OCI-LY1 (cell line): ENCODE data around the gene ERCC1.

Experiments
- H2AFZ ChIP-seq: fragments of 200-600 bp; sonication (generic), shearing (Covaris generic); 2 replicates; pipeline ENCODE4 v1.6.0; 2014; ENCODE audit warnings: antibody characterized with exemption, mild to moderate bottlenecking, low read length
- H3F3A ChIP-seq: fragments of 200-600 bp; sonication (generic), shearing (Covaris generic); 2 replicates; pipeline ENCODE4 v1.6.0; 2014; ENCODE audit warnings: mild to moderate bottlenecking, antibody characterized with exemption, low read length, moderate library complexity; ENCODE audit not compliant: insufficient read depth
- H3K27ac ChIP-seq: fragments of 200-600 bp; sonication (generic); 2 replicates; pipeline ENCODE4 v1.5.1; 2014; ENCODE audit warnings: low read length, mixed run types, mild to moderate bottlenecking, low read depth; ENCODE audit not compliant: poor library complexity, severe bottlenecking
- H3K27me3 ChIP-seq: fragments of 200-600 bp; sonication (generic); 2 replicates; pipeline ENCODE4 v1.6.0; 2014; ENCODE audit warnings: antibody characterized with exemption, mild to moderate bottlenecking, low read length, moderate library complexity; ENCODE audit not compliant: insufficient read depth
- H3K36me3 ChIP-seq: fragments of 200-600 bp; sonication (generic); 2 replicates; pipeline ENCODE4 v1.6.1; 2014; ENCODE audit warnings: mild to moderate bottlenecking, antibody characterized with exemption, low read length, moderate library complexity, mixed read lengths; ENCODE audit not compliant: insufficient read depth
- H3K4me1 ChIP-seq: fragments of 200-600 bp; sonication (generic); 2 replicates; pipeline ENCODE4 v1.5.1; 2014; ENCODE audit warnings: mild to moderate bottlenecking, low read length, moderate library complexity; ENCODE audit not compliant: insufficient read depth, severe bottlenecking
- H3K4me2 ChIP-seq: fragments of 200-600 bp; sonication (generic), shearing (Covaris generic); 2 replicates; pipeline ENCODE4 v1.6.1; 2014; ENCODE audit warnings: low read length
- H3K4me3 ChIP-seq: fragments of 200-600 bp; sonication (generic); 2 replicates; pipeline ENCODE4 v1.5.1; 2014; ENCODE audit warnings: low read length, low read depth, mild to moderate bottlenecking, mixed read lengths; ENCODE audit not compliant: poor library complexity, severe bottlenecking
- H3K79me2 ChIP-seq: fragments of 200-600 bp; shearing (Covaris generic); 2 replicates; pipeline ENCODE4 v1.6.1; 2016; ENCODE audit warnings: mixed run types, low read length, mixed read lengths; ENCODE audit not compliant: insufficient read depth
- H3K9ac ChIP-seq: fragments of 200-600 bp; sonication (generic), shearing (Covaris generic); 2 replicates; pipeline ENCODE4 v1.6.1; 2014; ENCODE audit warnings: mild to moderate bottlenecking, low read length, mixed read lengths
- H3K9me2 ChIP-seq: fragments of 200-600 bp; sonication (generic), shearing (Covaris generic); 2 replicates; pipeline ENCODE4 v1.6.1; 2014; ENCODE audit warnings: low read depth, mild to moderate bottlenecking, low read length, mixed read lengths
- H3K9me3 ChIP-seq: fragments of 200-600 bp; shearing (Covaris generic); 2 replicates; pipeline ENCODE4 v1.6.1; 2014; ENCODE audit warnings: low read length, mixed read lengths
- H4K20me1 ChIP-seq: fragments of 200-600 bp; sonication (generic), shearing (Covaris generic); 2 replicates; pipeline ENCODE4 v1.6.0; 2016; ENCODE audit warnings: mild to moderate bottlenecking, low read length; ENCODE audit not compliant: insufficient read depth
- EZH2 ChIP-seq: fragments of 200-600 bp; sonication (generic), shearing (Covaris generic); IDR thresholded peaks from 2 replicates; pipeline ENCODE4 v1.8.0; 2017; ENCODE audit warnings: borderline replicate concordance, mixed run types, mild to moderate bottlenecking, antibody characterized with exemption, low read length, moderate library complexity, mixed read lengths
- TF ChIP-seq, protein P1 (sequence below): fragments of 200-600 bp; sonication (generic), shearing (Covaris generic); IDR thresholded peaks from 2 replicates; pipeline ENCODE4 v1.5.1; 2017; ENCODE audit warnings: mild to moderate bottlenecking, antibody characterized with exemption, low read length, moderate library complexity, mixed read lengths

The ERCC1 gene

GRCh38 chr19:45368127-45368526 lies 55.6 kb downstream of the ERCC1 start:
- Histone ChIP-seq H3K27ac (no peak overlapping the region), H3K4me1 (peaks cover 20% of the 10 kb centered on the region), H3K79me2 (no peaks in the 10 kb centered on the region), H3K27me3 (no peaks in the 10 kb centered on the region), H3F3A (no peaks in the 10 kb centered on the region), H4K20me1 (no peaks in the 10 kb centered on the region), H3K4me3 (no peak overlapping the region), H3K9me2 (no peaks in the 10 kb centered on the region), H3K9ac (no peak overlapping the region), H3K36me3 (peaks cover 26% of the 10 kb centered on the region; the same call in 1 of the 2 replicates), H3K4me2 (no peak overlapping the region), H3K9me3 (no peaks in the 10 kb centered on the region), H2AFZ (no peak overlapping the region)
- no peak for TF ChIP-seq EZH2
- TF ChIP-seq, protein P1, sequence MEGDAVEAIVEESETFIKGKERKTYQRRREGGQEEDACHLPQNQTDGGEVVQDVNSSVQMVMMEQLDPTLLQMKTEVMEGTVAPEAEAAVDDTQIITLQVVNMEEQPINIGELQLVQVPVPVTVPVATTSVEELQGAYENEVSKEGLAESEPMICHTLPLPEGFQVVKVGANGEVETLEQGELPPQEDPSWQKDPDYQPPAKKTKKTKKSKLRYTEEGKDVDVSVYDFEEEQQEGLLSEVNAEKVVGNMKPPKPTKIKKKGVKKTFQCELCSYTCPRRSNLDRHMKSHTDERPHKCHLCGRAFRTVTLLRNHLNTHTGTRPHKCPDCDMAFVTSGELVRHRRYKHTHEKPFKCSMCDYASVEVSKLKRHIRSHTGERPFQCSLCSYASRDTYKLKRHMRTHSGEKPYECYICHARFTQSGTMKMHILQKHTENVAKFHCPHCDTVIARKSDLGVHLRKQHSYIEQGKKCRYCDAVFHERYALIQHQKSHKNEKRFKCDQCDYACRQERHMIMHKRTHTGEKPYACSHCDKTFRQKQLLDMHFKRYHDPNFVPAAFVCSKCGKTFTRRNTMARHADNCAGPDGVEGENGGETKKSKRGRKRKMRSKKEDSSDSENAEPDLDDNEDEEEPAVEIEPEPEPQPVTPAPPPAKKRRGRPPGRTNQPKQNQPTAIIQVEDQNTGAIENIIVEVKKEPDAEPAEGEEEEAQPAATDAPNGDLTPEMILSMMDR = no peak

DNA sequence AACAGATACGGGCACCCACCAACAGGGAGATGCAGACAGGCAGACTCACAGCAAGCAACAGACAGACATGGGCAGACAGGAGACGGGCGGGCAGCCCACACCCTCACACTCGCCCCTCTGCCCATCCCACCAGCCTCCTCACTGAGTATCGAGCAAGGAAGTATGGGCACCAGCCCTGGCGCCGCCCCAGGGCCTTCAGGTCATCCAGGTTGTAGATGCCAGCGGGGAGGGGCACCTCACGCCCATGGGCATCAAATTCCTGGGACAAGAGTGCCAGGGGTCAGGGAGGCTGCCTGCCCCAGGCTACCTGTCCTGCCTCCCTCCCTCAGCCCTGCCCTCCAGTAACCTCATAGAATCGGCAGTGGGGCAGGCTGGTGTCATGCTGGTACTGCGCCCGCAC lies 59.0 kb downstream of the ERCC1 start:
- Histone ChIP-seq H2AFZ (no peak overlapping the region), H3K9me3 (no peaks in the 10 kb centered on the region), H3K9me2 (no peaks in the 10 kb centered on the region), H3K4me1 (peaks cover 11% of the 10 kb centered on the region), H3K4me3 (no peak overlapping the region), H3K9ac (no peak overlapping the region), H3K27ac (no peak overlapping the region), H4K20me1 (no peaks in the 10 kb centered on the region), H3K79me2 (no peaks in the 10 kb centered on the region), H3K36me3 (peaks cover 46% of the 10 kb centered on the region; the same call in 1 of the 2 replicates), H3K27me3 (no peaks in the 10 kb centered on the region), H3K4me2 (no peak overlapping the region), H3F3A (no peaks in the 10 kb centered on the region)
- no peak for TF ChIP-seq EZH2
- TF ChIP-seq, protein P1 = no peak

DNA sequence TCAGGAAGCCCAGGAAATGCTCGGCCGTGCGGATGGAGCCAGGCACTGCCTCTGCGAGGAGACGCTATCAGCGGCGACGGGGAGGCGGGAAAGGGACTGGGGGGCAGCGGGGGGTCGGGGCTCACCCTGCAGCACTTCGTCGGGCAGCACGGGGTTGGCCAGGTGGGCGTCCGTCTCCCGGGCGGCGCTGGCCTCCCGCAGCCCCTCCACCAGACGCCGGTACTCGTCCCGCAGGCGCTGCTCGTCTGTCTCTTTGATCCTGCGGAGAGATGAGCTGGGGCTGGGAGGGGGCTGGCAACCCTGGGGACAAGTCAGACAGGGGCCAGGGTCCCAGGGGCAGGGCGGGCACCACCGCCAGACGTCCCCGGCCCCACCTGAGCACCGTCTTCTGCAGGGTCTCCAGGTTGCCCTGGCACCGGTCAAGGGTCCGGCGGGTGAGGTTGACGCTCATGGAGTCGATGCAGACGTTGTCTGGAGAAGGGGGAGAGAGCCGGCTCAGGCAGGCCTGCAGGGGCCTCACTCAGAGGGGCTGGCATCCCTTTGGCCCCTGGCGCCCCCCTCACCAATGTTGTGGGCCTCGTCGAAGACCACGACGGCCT lies 59.8 kb downstream of the ERCC1 start:
- H3K4me3 ChIP-seq = no peak overlapping the region
- H3K9ac ChIP-seq = no peak overlapping the region
- H3K4me1 ChIP-seq = peaks cover 4% of the 10 kb centered on the region
- no peak overlapping the region for H3K4me2 ChIP-seq
- H3K27ac ChIP-seq = no peak overlapping the region
- no peak for TF ChIP-seq EZH2
- TF ChIP-seq, protein P1 = no peak
- no peaks in the 10 kb centered on the region for H3F3A ChIP-seq
- no peaks in the 10 kb centered on the region for H4K20me1 ChIP-seq
- H3K79me2 ChIP-seq = no peaks in the 10 kb centered on the region
- H3K9me2 ChIP-seq = no peaks in the 10 kb centered on the region
- no peaks in the 10 kb centered on the region for H3K27me3 ChIP-seq
- H3K36me3 ChIP-seq = peaks cover 49% of the 10 kb centered on the region; the same call in 1 of the 2 replicates
- H3K9me3 ChIP-seq = no peaks in the 10 kb centered on the region
- no peak overlapping the region for H2AFZ ChIP-seq
